NB4 (cell line): Measurements from ENCODE around the gene SORT1.

Experiments
- CTCF ChIP-seq: IDR thresholded peaks from one replicate; pipeline ENCODE4 v1.5.1; 2012; ENCODE audit warnings: low read depth, low read length
- MAX ChIP-seq: IDR thresholded peaks from 2 replicates; pipeline ENCODE4 v1.6.1; 2011; ENCODE audit warnings: low read depth, low read length
- MYC ChIP-seq: IDR thresholded peaks from 2 replicates; pipeline ENCODE4 v1.6.1; 2011; ENCODE audit warnings: low read depth, low read length
- POLR2A ChIP-seq: IDR thresholded peaks from 2 replicates; pipeline ENCODE4 v1.6.1; 2011; ENCODE audit warnings: mild to moderate bottlenecking; ENCODE audit not compliant: insufficient read length; ENCODE audit errors: extremely low read depth

GRCh38 chr1:109282497-109282951, 115.2 kb downstream of the SORT1 start:
- TF ChIP-seq CTCF, result no peak
- TF ChIP-seq MYC, result no peak
- no peak for TF ChIP-seq POLR2A
- TF ChIP-seq MAX, result no peak
